ENCODE data around the gene ADAMTS19. TPM values are rescaled to one million over a fixed set of nuclear protein-coding genes. Genes with fewer than 3 reads are reported as not detected.

ADAMTS19 gene
- total RNA-seq, 1 experiment from 2014 or later, result 0.06 TPM

- DNase-seq (ENCODE audit: low read depth), result no peak
Measured at GRCh38 chr5:129672006-129672405, 211.9 kb downstream of the ADAMTS19 start.

- no peak for DNase-seq (ENCODE audit: low read depth)
Measured at GRCh38 chr5:129679671-129680070, 219.6 kb downstream of the ADAMTS19 start.

GRCh38 chr5:129687941-129688340 is 227.8 kb downstream of the ADAMTS19 start:
- DNase-seq (ENCODE audit: low read depth), result no peak

GRCh38 chr5:129689045-129689444 is 228.9 kb downstream of the ADAMTS19 start:
- no peak for DNase-seq (ENCODE audit: low read depth)

GRCh38 chr5:129691220-129691619 is 231.1 kb downstream of the ADAMTS19 start:
- DNase-seq (ENCODE audit: low read depth), result no peak

GRCh38 chr5:129696636-129697035 is 236.5 kb downstream of the ADAMTS19 start:
- no peak for DNase-seq (ENCODE audit: low read depth)

GRCh38 chr5:129698661-129699060 is 238.6 kb downstream of the ADAMTS19 start:
- no peak for DNase-seq (ENCODE audit: low read depth)

- DNase-seq (ENCODE audit: low read depth), result no peak
Measured at GRCh38 chr5:129716235-129716634, 256.1 kb downstream of the ADAMTS19 start.

- no peak for DNase-seq (ENCODE audit: low read depth)
Measured at GRCh38 chr5:129716651-129717050, 256.6 kb downstream of the ADAMTS19 start.

GRCh38 chr5:129717751-129718310 is 257.7 kb downstream of the ADAMTS19 start:
- no peak for DNase-seq (ENCODE audit: low read depth)

- DNase-seq (ENCODE audit: low read depth), result no peak
Measured at GRCh38 chr5:129718471-129719090, 258.5 kb downstream of the ADAMTS19 start.

GRCh38 chr5:129724222-129724621 is 264.1 kb downstream of the ADAMTS19 start:
- no peak for DNase-seq (ENCODE audit: low read depth)

- no peak for DNase-seq (ENCODE audit: low read depth)
Measured at GRCh38 chr5:129724647-129725046, 264.5 kb downstream of the ADAMTS19 start.

GRCh38 chr5:129739773-129740172 is 279.7 kb downstream of the ADAMTS19 start:
- DNase-seq (ENCODE audit: low read depth), result no peak

GRCh38 chr5:129743541-129744187 is 283.6 kb downstream of the ADAMTS19 start:
- DNase-seq (ENCODE audit: low read depth), result no peak

GRCh38 chr5:129745997-129746396 is 285.9 kb downstream of the ADAMTS19 start:
- DNase-seq (ENCODE audit: low read depth), result no peak

- no peak for DNase-seq (ENCODE audit: low read depth)
Measured at GRCh38 chr5:129746876-129747275, 286.8 kb downstream of the ADAMTS19 start.

GRCh38 chr5:129747572-129748407 is 287.7 kb downstream of the ADAMTS19 start, which contains the start of gene MINAR2:
TSS of gene MINAR2 (plus strand) at chr5:129748094. CDS start at chr5:129748191, 97 bp downstream.
- no peak for DNase-seq (ENCODE audit: low read depth)

GRCh38 chr5:129748913-129749880 is 289.1 kb downstream of the ADAMTS19 start:
- DNase-seq (ENCODE audit: low read depth), result no peak

GRCh38 chr5:129760636-129761325 is 300.7 kb downstream of the ADAMTS19 start:
- no peak for DNase-seq (ENCODE audit: low read depth)
